ENCODE results near the gene KRTAP4-4.

Gene KRTAP4-4

DNA sequence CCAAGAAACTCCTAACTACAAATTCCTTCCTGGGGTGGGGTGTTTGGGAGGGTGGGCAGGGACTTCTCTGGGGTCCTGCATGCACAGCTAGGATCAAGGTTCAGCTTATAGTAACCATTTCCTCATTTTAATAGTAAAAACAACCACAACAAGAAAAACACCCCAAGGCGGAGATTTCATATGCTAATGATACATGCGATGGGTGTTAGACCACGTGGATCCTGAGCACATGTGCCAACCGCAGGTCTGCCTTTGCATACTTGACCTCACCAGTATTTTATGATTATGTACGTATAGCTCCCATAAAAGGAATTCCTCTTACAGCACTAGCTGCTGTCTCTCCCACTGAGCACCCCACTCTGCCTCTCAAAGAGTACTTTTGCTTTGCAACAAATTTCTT is 44.3 kb downstream of the KRTAP4-4 start:
- Histone ChIP-seq H3K36me3 (ENCODE audit: control insufficient read depth, insufficient read depth, low read length) (no peaks in the 10 kb centered on the region), H3K27ac (ENCODE audit: insufficient read depth, low read depth, low read length, poor library complexity, severe bottlenecking) (no peak overlapping the region), H3K4me3 (ENCODE audit: insufficient read depth, low read depth, low read length) (no peak overlapping the region), H3K27me3 (ENCODE audit: control insufficient read depth, insufficient read depth, low read length, poor library complexity, severe bottlenecking) (no peaks in the 10 kb centered on the region), H3K9me3 (ENCODE audit: control insufficient read depth, low read length) (peaks cover 6% of the 10 kb centered on the region), H3K4me1 (ENCODE audit: control insufficient read depth, insufficient read depth, low read length) (no peaks in the 10 kb centered on the region)
- WGBS, 2 experiments = 90 to 91% methylated on average over 5 of the region's 5 CpGs

DNA sequence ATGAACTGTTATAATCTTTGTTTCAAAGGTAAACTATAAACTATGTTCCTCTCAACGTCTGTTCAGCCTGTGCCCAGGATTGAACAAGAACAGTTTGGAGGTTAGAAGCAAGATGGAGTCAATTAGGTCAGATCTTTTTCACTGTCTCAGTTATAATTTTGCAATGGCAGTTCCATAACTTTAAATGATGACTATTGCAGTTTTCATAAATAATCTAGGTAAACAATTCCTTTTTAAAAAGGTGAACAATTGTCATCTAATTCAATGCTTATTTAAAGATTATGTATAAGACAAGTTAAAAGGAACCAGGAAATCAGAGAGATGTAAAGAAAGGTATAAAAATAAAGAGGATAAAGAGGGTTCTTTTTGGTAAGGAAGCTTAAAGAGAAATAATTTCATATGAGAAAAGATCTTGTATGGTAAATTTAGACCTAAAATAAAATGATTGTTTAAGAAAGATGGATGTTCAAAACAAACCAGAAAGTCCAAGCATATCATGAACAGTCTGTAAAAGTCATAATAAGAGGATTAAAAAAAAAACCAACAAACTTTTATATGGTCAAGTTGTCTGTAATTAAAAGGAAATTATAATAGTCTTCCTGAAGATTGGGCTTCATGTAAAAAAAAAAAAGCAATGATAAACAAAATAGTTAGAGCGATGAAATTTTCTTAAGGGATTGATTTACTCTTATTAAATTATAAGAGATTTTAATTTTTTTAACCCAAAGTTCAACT is 49.2 kb downstream of the KRTAP4-4 start:
- Histone ChIP-seq H3K4me1 (ENCODE audit: control insufficient read depth, insufficient read depth, low read length) (no peaks in the 10 kb centered on the region), H3K9me3 (ENCODE audit: control insufficient read depth, low read length) (peaks cover 10% of the 10 kb centered on the region), H3K27ac (ENCODE audit: insufficient read depth, low read depth, low read length, poor library complexity, severe bottlenecking) (no peak overlapping the region), H3K27me3 (ENCODE audit: control insufficient read depth, insufficient read depth, low read length, poor library complexity, severe bottlenecking) (no peaks in the 10 kb centered on the region), H3K36me3 (ENCODE audit: control insufficient read depth, insufficient read depth, low read length) (no peaks in the 10 kb centered on the region), H3K4me3 (ENCODE audit: insufficient read depth, low read depth, low read length) (no peak overlapping the region)
- 80 to 88% methylated on average over 1 of the region's 2 CpGs for WGBS, 2 experiments
